ENCODE results near the gene CDH10.

CDH10 gene

GRCh38 chr5:24535646-24536045 lies 109.1 kb downstream of the CDH10 start:
- Histone ChIP-seq H3K36me3 (ENCODE audit: insufficient read depth, low read length) (no peaks in the 10 kb centered on the region), H3K9me3 (replicated peaks; ENCODE audit: low read length) (no peaks in the 10 kb centered on the region), H3K4me2 (ENCODE audit: low read length) (no peak overlapping the region), H3K9ac (ENCODE audit: low read depth, low read length) (no peak overlapping the region), H3K27me3 (ENCODE audit: control insufficient read depth, insufficient read depth, low read length) (no peaks in the 10 kb centered on the region), H3K4me3 (ENCODE audit: low read length) (no peak overlapping the region), H3K4me1 (ENCODE audit: control insufficient read depth, insufficient read depth, low read length) (no peaks in the 10 kb centered on the region)

GRCh38 chr5:24530906-24531305 lies 113.9 kb downstream of the CDH10 start:
- no peaks in the 10 kb centered on the region for H3K9me3 ChIP-seq (replicated peaks; ENCODE audit: low read length)
- no peaks in the 10 kb centered on the region for H3K4me1 ChIP-seq (ENCODE audit: control insufficient read depth, insufficient read depth, low read length)
- no peak overlapping the region for H3K4me3 ChIP-seq (ENCODE audit: low read length)
- H3K4me2 ChIP-seq (ENCODE audit: low read length), result no peak overlapping the region
- no peak overlapping the region for H3K9ac ChIP-seq (ENCODE audit: low read depth, low read length)
- H3K36me3 ChIP-seq (ENCODE audit: insufficient read depth, low read length), result no peaks in the 10 kb centered on the region
- H3K27me3 ChIP-seq (ENCODE audit: control insufficient read depth, insufficient read depth, low read length), result no peaks in the 10 kb centered on the region

GRCh38 chr5:24525414-24525813 lies 119.4 kb downstream of the CDH10 start:
- H3K27me3 ChIP-seq (ENCODE audit: control insufficient read depth, insufficient read depth, low read length), result no peaks in the 10 kb centered on the region
- H3K4me1 ChIP-seq (ENCODE audit: control insufficient read depth, insufficient read depth, low read length), result no peaks in the 10 kb centered on the region
- H3K9ac ChIP-seq (ENCODE audit: low read depth, low read length), result no peak overlapping the region
- H3K36me3 ChIP-seq (ENCODE audit: insufficient read depth, low read length), result no peaks in the 10 kb centered on the region
- no peaks in the 10 kb centered on the region for H3K9me3 ChIP-seq (replicated peaks; ENCODE audit: low read length)
- no peak overlapping the region for H3K4me2 ChIP-seq (ENCODE audit: low read length)
- no peak overlapping the region for H3K4me3 ChIP-seq (ENCODE audit: low read length)

DNA sequence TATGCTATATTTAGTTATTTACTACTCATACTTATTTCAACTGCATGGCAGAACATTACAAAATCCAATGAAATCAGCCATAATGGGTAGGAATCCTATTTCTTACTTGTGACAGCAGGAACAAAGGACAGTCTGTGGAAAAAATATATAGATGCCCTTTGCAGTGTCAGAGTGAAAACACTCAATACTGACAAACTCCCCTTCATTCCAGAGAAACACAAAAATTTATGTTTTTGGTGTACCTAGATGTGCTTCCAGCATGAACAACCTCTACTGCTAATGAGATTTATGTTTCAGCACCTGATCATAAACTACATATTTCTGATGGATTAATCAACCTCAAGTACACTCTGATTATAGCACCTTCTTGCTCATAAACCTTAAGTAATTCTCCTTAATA lies 132.4 kb downstream of the CDH10 start:
- H3K9me3 ChIP-seq (replicated peaks; ENCODE audit: low read length), result no peaks in the 10 kb centered on the region
- no peaks in the 10 kb centered on the region for H3K36me3 ChIP-seq (ENCODE audit: insufficient read depth, low read length)
- H3K27me3 ChIP-seq (ENCODE audit: control insufficient read depth, insufficient read depth, low read length), result no peaks in the 10 kb centered on the region
- no peak overlapping the region for H3K4me2 ChIP-seq (ENCODE audit: low read length)
- H3K9ac ChIP-seq (ENCODE audit: low read depth, low read length), result no peak overlapping the region
- H3K4me3 ChIP-seq (ENCODE audit: low read length), result no peak overlapping the region
- no peaks in the 10 kb centered on the region for H3K4me1 ChIP-seq (ENCODE audit: control insufficient read depth, insufficient read depth, low read length)

DNA sequence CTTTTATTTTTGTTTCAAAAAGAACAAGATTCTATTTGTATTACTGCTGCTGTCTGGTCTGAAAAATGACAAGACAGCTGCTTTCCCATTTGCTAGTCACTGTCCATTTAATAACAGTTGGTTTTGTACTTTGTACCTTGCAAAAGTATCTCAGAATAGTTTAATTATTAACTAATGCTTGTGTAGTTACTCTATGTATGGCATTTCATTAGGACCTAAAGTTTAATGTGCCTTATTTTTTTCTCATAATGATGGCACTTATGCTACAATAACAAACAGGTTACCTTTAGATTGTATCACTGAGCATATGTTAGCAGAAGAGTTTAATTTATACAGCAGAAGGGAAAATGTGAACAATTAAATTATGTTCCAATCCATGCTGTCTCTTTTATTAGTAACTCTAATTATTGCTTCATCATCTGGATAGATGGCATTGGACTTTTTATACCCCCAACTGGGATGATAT lies 134.2 kb downstream of the CDH10 start:
- H3K9me3 ChIP-seq (replicated peaks; ENCODE audit: low read length), result no peaks in the 10 kb centered on the region
- H3K4me1 ChIP-seq (ENCODE audit: control insufficient read depth, insufficient read depth, low read length), result no peaks in the 10 kb centered on the region
- no peaks in the 10 kb centered on the region for H3K36me3 ChIP-seq (ENCODE audit: insufficient read depth, low read length)
- no peak overlapping the region for H3K4me3 ChIP-seq (ENCODE audit: low read length)
- no peak overlapping the region for H3K4me2 ChIP-seq (ENCODE audit: low read length)
- no peaks in the 10 kb centered on the region for H3K27me3 ChIP-seq (ENCODE audit: control insufficient read depth, insufficient read depth, low read length)
- no peak overlapping the region for H3K9ac ChIP-seq (ENCODE audit: low read depth, low read length)

DNA sequence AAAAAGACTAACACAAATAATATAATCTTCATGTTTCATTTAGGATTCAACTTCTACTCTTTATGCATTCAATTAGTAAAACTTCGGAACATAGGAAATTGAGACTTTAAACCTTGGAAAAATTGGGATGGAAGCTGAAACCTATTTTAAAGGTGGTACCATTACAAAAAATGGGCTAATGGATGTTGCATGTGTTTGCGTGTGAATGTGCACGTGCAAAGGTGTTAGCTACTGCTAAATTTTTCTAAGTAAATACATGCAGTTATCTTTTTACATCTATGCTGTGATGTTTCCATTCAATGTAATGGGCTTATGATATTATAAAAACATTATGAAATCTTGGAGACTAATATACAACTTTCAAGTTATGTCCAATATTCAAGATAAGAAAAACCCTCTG lies 134.8 kb downstream of the CDH10 start:
- no peaks in the 10 kb centered on the region for H3K4me1 ChIP-seq (ENCODE audit: control insufficient read depth, insufficient read depth, low read length)
- no peak overlapping the region for H3K4me3 ChIP-seq (ENCODE audit: low read length)
- H3K27me3 ChIP-seq (ENCODE audit: control insufficient read depth, insufficient read depth, low read length), result no peaks in the 10 kb centered on the region
- no peaks in the 10 kb centered on the region for H3K9me3 ChIP-seq (replicated peaks; ENCODE audit: low read length)
- H3K4me2 ChIP-seq (ENCODE audit: low read length), result no peak overlapping the region
- H3K36me3 ChIP-seq (ENCODE audit: insufficient read depth, low read length), result no peaks in the 10 kb centered on the region
- H3K9ac ChIP-seq (ENCODE audit: low read depth, low read length), result no peak overlapping the region

DNA sequence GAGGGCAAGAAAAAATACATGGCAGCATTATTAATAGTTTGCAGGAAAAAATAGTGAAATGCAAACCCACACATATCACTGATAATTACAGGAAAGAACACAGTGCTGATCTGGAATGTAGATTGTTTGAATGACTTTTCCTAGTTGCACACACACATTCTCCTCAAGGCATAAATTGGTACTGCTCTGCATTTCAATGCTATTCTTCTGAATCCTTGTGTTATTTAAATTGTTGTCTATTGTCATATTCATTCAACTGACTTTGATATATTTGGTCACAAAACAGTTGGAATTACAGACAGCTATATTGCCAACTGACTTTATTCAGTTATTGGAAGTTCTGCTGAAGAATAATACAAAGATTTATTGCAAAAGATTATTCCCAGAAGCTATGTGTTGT lies 139.5 kb downstream of the CDH10 start:
- Histone ChIP-seq H3K9ac (ENCODE audit: low read depth, low read length) (no peak overlapping the region), H3K4me1 (ENCODE audit: control insufficient read depth, insufficient read depth, low read length) (no peaks in the 10 kb centered on the region), H3K36me3 (ENCODE audit: insufficient read depth, low read length) (no peaks in the 10 kb centered on the region)

DNA sequence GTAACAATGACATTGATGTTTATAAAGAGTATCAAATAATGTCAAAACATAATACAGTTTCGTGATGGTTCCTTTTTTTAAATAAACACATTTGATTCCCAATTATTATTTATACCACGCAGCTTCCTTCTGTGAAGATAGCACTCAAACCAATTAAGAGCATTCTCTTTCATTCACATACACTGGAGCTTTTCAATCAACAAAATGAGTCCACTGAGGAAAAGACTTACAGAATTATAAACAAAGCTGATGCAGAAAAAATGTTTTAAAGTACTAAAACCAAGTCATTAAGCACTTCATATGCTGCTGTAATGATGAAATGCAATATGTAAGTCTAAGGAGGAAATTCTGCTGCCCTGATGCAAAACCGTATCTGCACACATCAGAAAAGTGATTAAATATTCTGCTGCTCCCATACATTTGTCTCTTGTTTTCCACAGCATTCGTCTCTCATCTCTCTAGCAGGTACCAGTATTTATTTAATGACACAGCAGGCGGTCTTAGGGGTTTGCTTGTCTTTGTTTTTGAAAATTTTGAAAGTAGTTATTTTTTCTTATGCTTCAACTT lies 147.1 kb downstream of the CDH10 start:
- H3K27me3 ChIP-seq (ENCODE audit: control insufficient read depth, insufficient read depth, low read length), result no peaks in the 10 kb centered on the region
- H3K4me1 ChIP-seq (ENCODE audit: control insufficient read depth, insufficient read depth, low read length), result no peaks in the 10 kb centered on the region
- no peaks in the 10 kb centered on the region for H3K9me3 ChIP-seq (replicated peaks; ENCODE audit: low read length)
- no peaks in the 10 kb centered on the region for H3K36me3 ChIP-seq (ENCODE audit: insufficient read depth, low read length)
- no peak overlapping the region for H3K4me3 ChIP-seq (ENCODE audit: low read length)
- no peak overlapping the region for H3K9ac ChIP-seq (ENCODE audit: low read depth, low read length)
- no peak overlapping the region for H3K4me2 ChIP-seq (ENCODE audit: low read length)

More for the DNA sequence above, 139.5 kb downstream of the CDH10 start:
- H3K4me3 ChIP-seq (ENCODE audit: low read length), result no peak overlapping the region
- no peaks in the 10 kb centered on the region for H3K27me3 ChIP-seq (ENCODE audit: control insufficient read depth, insufficient read depth, low read length)
- no peaks in the 10 kb centered on the region for H3K9me3 ChIP-seq (replicated peaks; ENCODE audit: low read length)
- H3K4me2 ChIP-seq (ENCODE audit: low read length), result no peak overlapping the region

DNA sequence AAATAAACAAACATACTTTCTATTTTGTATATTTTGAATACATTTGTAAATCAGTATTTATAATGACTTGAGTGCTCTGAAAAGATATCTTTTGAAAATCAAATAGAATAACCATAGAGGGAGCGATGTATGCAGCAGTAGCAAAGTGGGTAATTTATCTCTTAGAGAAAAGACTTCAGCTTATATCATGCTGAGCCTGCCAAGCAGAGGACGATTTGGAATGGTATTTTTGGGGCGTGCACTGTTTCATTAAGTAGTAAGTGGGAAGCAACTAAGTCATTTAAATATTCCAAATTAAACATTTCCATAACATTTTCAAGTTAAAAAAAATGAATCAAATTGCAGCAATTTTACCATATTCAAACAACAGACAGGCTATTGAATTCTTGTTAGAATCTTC lies 147.6 kb downstream of the CDH10 start:
- H3K4me2 ChIP-seq (ENCODE audit: low read length), result no peak overlapping the region
- H3K9me3 ChIP-seq (replicated peaks; ENCODE audit: low read length), result no peaks in the 10 kb centered on the region
- H3K4me3 ChIP-seq (ENCODE audit: low read length), result no peak overlapping the region

DNA sequence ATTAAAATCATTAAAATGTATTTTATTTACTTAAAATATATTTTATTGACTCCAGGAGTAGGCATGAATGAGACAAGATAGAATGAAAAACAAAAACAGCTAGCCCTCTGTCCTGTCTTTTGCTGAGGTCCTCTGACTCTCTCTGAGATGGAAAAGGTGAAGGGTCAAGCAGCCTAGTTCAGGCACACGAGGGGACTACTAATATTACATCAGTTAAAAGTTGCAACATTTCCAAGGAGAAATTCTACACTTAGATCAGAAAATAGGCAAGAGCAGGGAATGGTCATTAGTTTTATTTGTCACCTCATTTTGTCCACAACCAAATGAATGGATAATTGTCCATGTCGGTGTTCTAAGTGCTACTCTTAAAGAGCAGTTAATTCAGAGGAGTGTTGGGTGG lies 148.5 kb downstream of the CDH10 start:
- no peak overlapping the region for H3K4me3 ChIP-seq (ENCODE audit: low read length)
- no peak overlapping the region for H3K9ac ChIP-seq (ENCODE audit: low read depth, low read length)
- H3K4me2 ChIP-seq (ENCODE audit: low read length), result no peak overlapping the region
- no peaks in the 10 kb centered on the region for H3K9me3 ChIP-seq (replicated peaks; ENCODE audit: low read length)
- no peaks in the 10 kb centered on the region for H3K4me1 ChIP-seq (ENCODE audit: control insufficient read depth, insufficient read depth, low read length)
- H3K27me3 ChIP-seq (ENCODE audit: control insufficient read depth, insufficient read depth, low read length), result no peaks in the 10 kb centered on the region
- no peaks in the 10 kb centered on the region for H3K36me3 ChIP-seq (ENCODE audit: insufficient read depth, low read length)

More for the DNA sequence above, 147.6 kb downstream of the CDH10 start:
- H3K9ac ChIP-seq (ENCODE audit: low read depth, low read length), result no peak overlapping the region
- no peaks in the 10 kb centered on the region for H3K36me3 ChIP-seq (ENCODE audit: insufficient read depth, low read length)
- no peaks in the 10 kb centered on the region for H3K27me3 ChIP-seq (ENCODE audit: control insufficient read depth, insufficient read depth, low read length)
- no peaks in the 10 kb centered on the region for H3K4me1 ChIP-seq (ENCODE audit: control insufficient read depth, insufficient read depth, low read length)

GRCh38 chr5:24492229-24492628 lies 152.5 kb downstream of the CDH10 start:
- no peaks in the 10 kb centered on the region for H3K36me3 ChIP-seq (ENCODE audit: insufficient read depth, low read length)
- no peak overlapping the region for H3K9ac ChIP-seq (ENCODE audit: low read depth, low read length)
- no peaks in the 10 kb centered on the region for H3K4me1 ChIP-seq (ENCODE audit: control insufficient read depth, insufficient read depth, low read length)
- H3K9me3 ChIP-seq (replicated peaks; ENCODE audit: low read length), result no peaks in the 10 kb centered on the region
- H3K27me3 ChIP-seq (ENCODE audit: control insufficient read depth, insufficient read depth, low read length), result no peaks in the 10 kb centered on the region
- H3K4me2 ChIP-seq (ENCODE audit: low read length), result no peak overlapping the region
- H3K4me3 ChIP-seq (ENCODE audit: low read length), result no peak overlapping the region

GRCh38 chr5:24491490-24491889 lies 153.3 kb downstream of the CDH10 start:
- H3K27me3 ChIP-seq (ENCODE audit: control insufficient read depth, insufficient read depth, low read length), result no peaks in the 10 kb centered on the region
- H3K4me3 ChIP-seq (ENCODE audit: low read length), result no peak overlapping the region
- no peaks in the 10 kb centered on the region for H3K36me3 ChIP-seq (ENCODE audit: insufficient read depth, low read length)
- no peak overlapping the region for H3K9ac ChIP-seq (ENCODE audit: low read depth, low read length)
- no peak overlapping the region for H3K4me2 ChIP-seq (ENCODE audit: low read length)
- no peaks in the 10 kb centered on the region for H3K4me1 ChIP-seq (ENCODE audit: control insufficient read depth, insufficient read depth, low read length)
- H3K9me3 ChIP-seq (replicated peaks; ENCODE audit: low read length), result no peaks in the 10 kb centered on the region

All from skeletal muscle satellite cell (primary cell).